Adrenal gland (tissue), 12 donors: ENCODE results near the gene ATP12A. TPM values are rescaled to one million over a fixed set of nuclear protein-coding genes. Genes with fewer than 3 reads are reported as not detected.

Source experiments
- DNase-seq, 7 donors: peaks; one replicate each; pipeline ENCODE4 v3.0.0-alpha.2; 2019 to 2020
- H3K27ac ChIP-seq, 5 donors: fragments of 200-600 bp; sonication (generic) in 4 of 5; 1 replicate in 3 of 5; 2 replicates in 2 of 5; pipeline versions ENCODE4 v1.5.1 to v1.8.0; 2016 to 2020; ENCODE audit warnings: mild to moderate bottlenecking in 1 of 5
- H3K27me3 ChIP-seq: fragments of 200-600 bp; 2 replicates; pipeline ENCODE4 v1.8.0; 2021
- H3K36me3 ChIP-seq, 2 donors: fragments of 200-600 bp; replicated peaks in 1 of 2; 1 replicate in 1 of 2; 2 replicates in 1 of 2; pipeline versions ENCODE4 v1.5.1 to v1.8.0; 2018 to 2022
- H3K4me1 ChIP-seq, 2 donors: fragments of 200-600 bp; replicated peaks in 1 of 2; 1 replicate in 1 of 2; 2 replicates in 1 of 2; pipeline versions ENCODE4 v1.5.1 to v1.8.0; 2018 to 2021
- H3K4me3 ChIP-seq, 4 donors: fragments of 200-600 bp; sonication (generic) in 3 of 4; one replicate each; pipeline ENCODE4 v1.5.1; 2016 to 2018
- H3K9me3 ChIP-seq, 3 donors: fragments of 200-600 bp; sonication (generic) in 1 of 3; replicated peaks in 1 of 3; 1 replicate in 2 of 3; 2 replicates in 1 of 3; pipeline versions ENCODE4 v1.5.1 to v1.8.0; 2016 to 2021
- POLR2A ChIP-seq, 2 donors: fragments of 450-650 bp; IDR thresholded peaks; one replicate each; pipeline ENCODE4 v1.6.1; 2017; ENCODE audit warnings: antibody characterized with exemption in 2 of 2, mild to moderate bottlenecking in 2 of 2, moderate library complexity in 1 of 2
- WGBS, 4 donors: extraction: QIAGEN DNeasy Blood & Tissue Kit in 2 of 4; methylation state at CpG; one replicate each; pipeline versions ENCODE4 v1.1.5 to v1.1.7; 2013 to 2017; 5-methylcytosine and 5-hydroxymethylcytosine counted together
- intact Hi-C, 2 donors: fragments of 100-400 bp; cut with DNase I; formaldehyde crosslinking; loops; one replicate each; pipeline versions ENCODE4 v1.14.1 to v1.15.0; 2022 to 2023
- polyA plus RNA-seq, 3 donors: library from polyadenylated mRNA; stranded (reverse); fragments of 200-250 nt in 2 of 3; fragments of 350-450 nt in 1 of 3; fragmentation: Illumina TruSeq in 1 of 3; extraction: RNeasy Lipid Tissue Mini Kit (QIAGEN cat#74804) in 1 of 3; gene quantifications; one replicate each; pipeline ENCODE4 v1.2.3, GENCODE V29; 2013 to 2014
- total RNA-seq, 9 donors: library from RNA; depleted of rRNA in 4 of 9; stranded (reverse); fragments of >200 nt in 4 of 9; fragments of 120-200 nt in 1 of 9; fragmentation: NEBNext Ultra II Directional in 1 of 9; extraction: Animal tissue kit (Norgen Biotek cat#: 25700) in 1 of 9; gene quantifications; one replicate each; pipeline versions ENCODE4 v1.1.0 to v1.2.4, GENCODE V29; 2013 to 2023
- TF ChIP-seq, protein P1 (sequence below), 6 experiments: fragments of 450-650 bp in 4 of 6; fragments of 200-600 bp in 2 of 6; sonication (generic) in 1 of 6; IDR thresholded peaks; 1 replicate in 5 of 6; 2 replicates in 1 of 6; pipeline versions ENCODE4 v1.5.1 to v1.8.0; 2016 to 2021; ENCODE audit warnings: antibody characterized with exemption in 6 of 6, mild to moderate bottlenecking in 2 of 6, moderate library complexity in 1 of 6
- donor health status: healthy with polysubstance abuse.
- donor health status: Bipolar disorder and iron deficiency.
- donor health status: DM: yes; HTN: yes; CAD: no.
- donor health status: DM: no; HTN: no; CAD: no.
- donor health status: DM: no; HTN: no; CAD: no.
- donor health status: DM: yes; HTN: yes; CAD: no.

Gene ATP12A
- total and polyA plus RNA-seq, 12 donors = 0.04 to 0.06 TPM; not detected in 10

GRCh38 chr13:24672141-24673132 lies 7.8 kb upstream of the ATP12A start:
- Histone ChIP-seq H3K9me3 (no peaks in the 10 kb centered on the region), H3K4me1 (peaks cover 0 to 3% of the 10 kb centered on the region in 2 donors), H3K4me3 (no peak overlapping the region), H3K27me3 (peaks cover 5% of the 10 kb centered on the region), H3K36me3 (no peaks in the 10 kb centered on the region), H3K27ac (no peak overlapping the region)
- WGBS, 4 donors = 67 to 73% (median 71%) methylated on average over 9 of the region's 9 CpGs
- DNase-seq = no peak
- no peak for TF ChIP-seq POLR2A (IDR thresholded peaks at IDR 0.05)
- TF ChIP-seq, protein P1, sequence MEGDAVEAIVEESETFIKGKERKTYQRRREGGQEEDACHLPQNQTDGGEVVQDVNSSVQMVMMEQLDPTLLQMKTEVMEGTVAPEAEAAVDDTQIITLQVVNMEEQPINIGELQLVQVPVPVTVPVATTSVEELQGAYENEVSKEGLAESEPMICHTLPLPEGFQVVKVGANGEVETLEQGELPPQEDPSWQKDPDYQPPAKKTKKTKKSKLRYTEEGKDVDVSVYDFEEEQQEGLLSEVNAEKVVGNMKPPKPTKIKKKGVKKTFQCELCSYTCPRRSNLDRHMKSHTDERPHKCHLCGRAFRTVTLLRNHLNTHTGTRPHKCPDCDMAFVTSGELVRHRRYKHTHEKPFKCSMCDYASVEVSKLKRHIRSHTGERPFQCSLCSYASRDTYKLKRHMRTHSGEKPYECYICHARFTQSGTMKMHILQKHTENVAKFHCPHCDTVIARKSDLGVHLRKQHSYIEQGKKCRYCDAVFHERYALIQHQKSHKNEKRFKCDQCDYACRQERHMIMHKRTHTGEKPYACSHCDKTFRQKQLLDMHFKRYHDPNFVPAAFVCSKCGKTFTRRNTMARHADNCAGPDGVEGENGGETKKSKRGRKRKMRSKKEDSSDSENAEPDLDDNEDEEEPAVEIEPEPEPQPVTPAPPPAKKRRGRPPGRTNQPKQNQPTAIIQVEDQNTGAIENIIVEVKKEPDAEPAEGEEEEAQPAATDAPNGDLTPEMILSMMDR (IDR thresholded peaks at IDR 0.05) = no peak
- intact Hi-C loops = no loop called here

GRCh38 chr13:24675806-24676570 lies 4.2 kb upstream of the ATP12A start:
- peaks cover 28% of the 10 kb centered on the region for H3K27me3 ChIP-seq
- intact Hi-C loops = no loop called here
- WGBS, 4 donors = 65 to 76% (median 69%) methylated on average over 3 to 16 of the region's 16 CpGs

GRCh38 chr13:24678151-24678550 lies 2.1 kb upstream of the ATP12A start:
- Histone ChIP-seq H3K4me3 (no peak overlapping the region), H3K9me3 (no peaks in the 10 kb centered on the region), H3K27me3 (peaks cover 34% of the 10 kb centered on the region), H3K4me1 (peaks cover 0 to 10% of the 10 kb centered on the region in 2 donors), H3K36me3 (no peaks in the 10 kb centered on the region), H3K27ac (no peak overlapping the region)
- no peak for DNase-seq
- 50 to 79% (median 67%) methylated on average over 3 of the region's 3 CpGs for WGBS, 4 donors
- intact Hi-C loops = no loop called here
- TF ChIP-seq, protein P1 (IDR thresholded peaks at IDR 0.05) = no peak
- no peak for TF ChIP-seq POLR2A (IDR thresholded peaks at IDR 0.05)

More at GRCh38 chr13:24675806-24676570, 4.2 kb upstream of the ATP12A start:
- Histone ChIP-seq H3K4me1 (peaks cover 0 to 12% of the 10 kb centered on the region in 2 donors), H3K27ac (no peak overlapping the region), H3K9me3 (no peaks in the 10 kb centered on the region), H3K36me3 (no peaks in the 10 kb centered on the region), H3K4me3 (no peak overlapping the region)
- no peak for DNase-seq
- TF ChIP-seq, protein P1 (IDR thresholded peaks at IDR 0.05) = no peak
- no peak for TF ChIP-seq POLR2A (IDR thresholded peaks at IDR 0.05)

DNA sequence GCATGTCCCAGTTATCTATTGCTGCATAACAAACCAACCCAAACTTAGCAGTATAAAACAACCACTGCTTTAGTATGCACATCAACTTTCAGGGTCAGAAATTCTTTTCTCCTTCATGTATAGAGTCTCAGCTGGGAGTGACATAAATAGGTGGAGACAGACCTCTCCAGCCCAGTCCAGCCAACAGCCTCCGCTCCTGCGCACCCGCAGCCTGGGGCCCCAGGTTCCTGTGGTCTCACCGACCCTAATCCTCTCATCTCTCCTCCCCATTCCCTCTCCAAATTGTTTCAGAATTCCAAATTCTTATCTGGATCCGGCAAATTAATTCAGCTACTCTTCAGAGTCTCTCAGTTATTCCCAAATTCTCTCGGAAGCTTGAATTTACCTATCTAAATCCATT lies 522 bp upstream of the ATP12A start:
- TF ChIP-seq, protein P1 (IDR thresholded peaks at IDR 0.05) = no peak
- TF ChIP-seq POLR2A (IDR thresholded peaks at IDR 0.05) = no peak
- 46 to 58% (median 54%) methylated on average over 6 of the region's 6 CpGs for WGBS, 4 donors
- H3K27me3 ChIP-seq = peaks cover 34% of the 10 kb centered on the region
- H3K4me3 ChIP-seq = no peak overlapping the region
- DNase-seq = no peak
- H3K4me1 ChIP-seq = peaks cover 0 to 10% of the 10 kb centered on the region in 2 donors
- no peak overlapping the region for H3K27ac ChIP-seq
- H3K9me3 ChIP-seq = no peaks in the 10 kb centered on the region
- no peaks in the 10 kb centered on the region for H3K36me3 ChIP-seq
- intact Hi-C loops = no loop called here
